Stimulated activated naive CD4-positive, alpha-beta T cell treated with Interleukin-2 at 50 U/mL for 16 hours (primary cell): ENCODE results near the gene SAG.

ENCODE experiments used
- DNase-seq: peaks from one replicate; lab custom pipeline; 2025; lab: John Stamatoyannopoulos, UW

The SAG gene

DNA sequence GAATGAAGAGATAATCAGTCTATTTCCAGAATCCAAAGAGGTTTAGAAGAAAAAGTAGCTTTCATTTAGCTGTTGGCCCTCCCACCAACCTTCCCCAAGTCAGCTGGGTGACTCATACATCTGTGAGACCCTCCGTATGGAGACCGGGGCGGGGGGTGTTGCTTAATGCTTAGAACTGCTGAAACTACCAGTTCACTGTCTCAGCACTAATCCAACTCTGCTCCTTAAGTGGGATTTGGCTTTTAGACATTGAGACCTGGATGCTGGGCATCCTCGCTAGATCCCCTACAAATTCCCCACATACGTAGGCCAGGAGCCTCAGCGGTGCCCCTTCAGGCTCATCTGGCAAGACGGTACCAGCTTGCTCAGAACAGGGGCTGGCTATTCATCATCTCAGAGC, at the start of gene SAG:
SAG (plus strand) TSS at position 252 of the 400 bp plus-strand sequence. CDS start 1,374 bp downstream, outside the sequence.
- DNase-seq: no peak

DNA sequence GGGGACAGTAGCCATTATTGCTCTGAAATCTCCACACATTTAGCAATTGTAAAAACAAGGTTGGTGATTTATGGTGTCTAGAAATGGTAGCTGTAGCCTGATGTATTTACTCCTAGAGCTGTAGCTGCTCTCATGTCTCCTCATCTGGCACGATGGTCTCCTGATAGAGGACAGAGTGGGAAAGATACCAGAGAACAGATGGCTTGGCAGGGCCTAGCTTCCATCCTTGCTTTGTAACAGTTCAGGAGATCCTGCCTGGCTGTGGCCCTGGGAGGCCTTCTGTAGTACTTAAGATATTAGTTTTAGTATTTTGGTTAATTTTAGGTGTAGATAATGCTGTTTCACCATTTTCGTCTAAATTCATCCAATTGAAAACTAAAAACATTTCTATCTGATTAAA, 49.4 kb upstream of the SAG start:
- no peak for DNase-seq

DNA sequence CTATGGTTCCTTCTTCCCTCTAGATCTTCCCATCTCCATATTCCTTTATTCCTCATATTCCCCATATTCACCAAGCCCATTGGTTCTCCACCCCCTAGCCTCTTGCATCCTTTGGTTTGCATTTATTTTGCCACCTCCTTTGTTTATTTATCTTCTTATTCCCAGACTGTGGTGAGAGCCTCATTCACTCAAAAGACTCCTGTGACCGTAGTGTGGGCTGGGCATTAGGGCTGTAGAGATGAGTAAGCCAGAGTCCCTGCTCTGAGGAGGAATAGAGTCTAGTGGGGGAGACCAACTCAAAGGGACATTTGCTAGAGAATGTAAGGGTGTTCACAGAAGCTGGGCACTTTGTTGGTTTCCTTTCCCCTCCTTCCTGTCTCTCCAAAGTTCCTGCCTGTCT, 47.9 kb upstream of the SAG start:
- no peak for DNase-seq

DNA sequence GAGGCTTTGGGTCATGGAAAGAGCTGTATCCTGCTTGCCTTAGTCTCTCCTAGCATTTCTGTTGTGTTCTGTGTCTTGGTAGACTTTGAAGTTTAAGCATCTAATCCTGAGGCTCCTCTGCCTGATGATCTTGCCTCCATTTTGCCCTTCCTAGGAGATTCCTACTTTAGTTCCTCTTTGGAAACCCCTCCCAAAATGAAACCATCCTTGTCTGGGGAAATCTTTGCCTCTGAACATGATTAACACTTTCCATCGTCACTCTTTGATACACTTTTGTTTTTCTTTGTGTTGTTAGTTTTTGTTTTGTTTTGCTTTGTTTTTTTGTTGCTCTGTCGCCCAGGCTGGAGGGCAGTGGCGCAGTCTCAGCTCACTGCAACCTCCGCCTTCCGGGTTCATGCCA, 47.0 kb upstream of the SAG start:
- no peak for DNase-seq

DNA sequence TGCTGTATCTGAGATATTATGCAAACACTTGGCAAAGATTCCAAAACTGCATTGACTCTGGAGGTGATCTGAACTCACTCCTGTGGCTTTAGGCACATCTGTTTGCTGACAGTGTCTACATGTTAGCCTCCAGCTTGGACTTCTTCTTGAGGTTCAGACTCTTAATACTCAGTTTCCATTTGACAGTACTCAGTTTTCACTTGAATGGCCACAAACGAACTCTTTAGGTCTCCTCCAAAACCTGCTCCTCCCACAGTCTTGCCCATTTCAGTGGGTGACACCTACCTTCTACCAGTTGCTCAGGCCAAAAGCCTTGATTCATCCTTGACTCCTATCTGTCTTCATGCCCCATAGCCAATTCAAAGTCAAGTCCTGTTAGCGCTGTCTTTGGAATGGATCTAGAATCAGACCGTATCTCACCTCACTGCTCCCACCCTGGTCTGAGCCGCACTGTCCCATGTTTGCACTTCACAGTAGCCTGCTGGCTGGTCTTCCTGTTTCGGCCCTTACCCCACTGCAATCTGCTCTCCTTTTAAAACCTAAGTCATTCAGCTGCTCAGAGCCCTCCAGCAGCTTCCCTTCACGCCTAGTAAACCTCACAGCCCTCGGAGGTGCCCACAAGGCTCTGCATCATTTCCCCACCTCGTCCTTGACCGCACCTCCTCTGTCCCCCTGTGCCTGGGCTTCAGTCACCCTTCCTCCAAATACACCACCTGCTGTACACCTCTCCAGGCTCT, 45.6 kb upstream of the SAG start:
- DNase-seq: no peak

DNA sequence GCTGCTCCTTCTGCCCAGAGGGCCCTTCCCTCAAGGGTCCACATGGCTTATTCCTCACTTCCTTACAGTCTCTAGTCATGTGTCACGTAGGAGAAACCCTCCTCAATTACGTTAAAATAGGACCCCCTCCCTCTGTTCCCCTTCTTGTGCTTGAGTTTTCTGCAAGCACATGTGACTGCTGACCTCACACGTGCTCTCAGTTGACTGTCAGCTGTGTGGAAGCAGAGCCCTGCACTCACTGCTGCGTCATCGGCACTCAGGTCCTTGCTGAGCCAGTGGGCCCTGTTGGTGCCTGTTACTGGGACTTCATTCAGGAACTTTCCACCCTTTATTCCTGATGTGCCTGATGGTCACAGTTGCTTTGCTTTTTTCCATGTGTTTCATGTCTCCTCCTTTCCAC, 45.1 kb upstream of the SAG start:
- no peak for DNase-seq

DNA sequence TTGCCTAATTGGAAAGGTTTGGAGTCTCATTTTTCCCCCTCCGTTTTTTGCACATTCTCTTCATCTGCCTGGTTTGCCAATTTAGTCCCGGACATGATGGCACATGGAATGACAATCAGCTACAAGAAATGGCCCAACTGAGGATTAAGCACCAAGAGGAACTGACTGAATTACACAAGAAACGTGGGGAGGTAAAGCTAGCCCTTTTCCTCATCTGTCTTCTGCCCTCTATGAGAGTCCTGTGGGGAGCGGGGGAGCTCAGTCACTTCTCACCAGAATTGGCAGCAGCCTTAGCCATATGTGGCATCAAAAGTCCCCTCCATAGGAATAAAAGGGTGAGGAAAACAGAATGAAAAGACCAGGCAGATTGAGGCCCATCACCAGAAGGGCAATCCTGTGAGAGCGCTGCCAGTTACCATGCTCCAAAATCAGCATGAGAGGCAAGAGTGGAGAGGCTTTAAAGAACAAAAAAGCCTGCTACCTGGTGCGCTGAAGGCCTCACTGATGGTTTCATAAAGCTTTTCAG, 44.5 kb upstream of the SAG start:
- no peak for DNase-seq

DNA sequence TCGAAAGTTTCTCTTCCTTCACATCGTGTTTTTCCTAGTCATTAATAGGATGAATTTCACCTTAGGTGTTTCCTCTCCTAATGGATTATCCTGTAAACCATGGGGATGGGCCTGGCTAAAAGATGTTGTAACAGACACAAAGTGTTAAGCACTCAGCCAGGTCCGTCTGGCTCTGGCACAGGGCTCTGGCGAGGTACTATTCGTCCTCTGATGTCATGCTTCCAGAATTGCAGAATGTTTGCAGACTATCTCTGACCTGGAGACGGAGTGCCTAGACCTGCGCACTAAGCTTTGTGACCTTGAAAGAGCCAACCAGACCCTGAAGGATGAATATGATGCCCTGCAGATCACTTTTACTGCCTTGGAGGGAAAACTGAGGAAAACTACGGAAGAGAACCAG, 42.9 kb upstream of the SAG start:
- no peak for DNase-seq

DNA sequence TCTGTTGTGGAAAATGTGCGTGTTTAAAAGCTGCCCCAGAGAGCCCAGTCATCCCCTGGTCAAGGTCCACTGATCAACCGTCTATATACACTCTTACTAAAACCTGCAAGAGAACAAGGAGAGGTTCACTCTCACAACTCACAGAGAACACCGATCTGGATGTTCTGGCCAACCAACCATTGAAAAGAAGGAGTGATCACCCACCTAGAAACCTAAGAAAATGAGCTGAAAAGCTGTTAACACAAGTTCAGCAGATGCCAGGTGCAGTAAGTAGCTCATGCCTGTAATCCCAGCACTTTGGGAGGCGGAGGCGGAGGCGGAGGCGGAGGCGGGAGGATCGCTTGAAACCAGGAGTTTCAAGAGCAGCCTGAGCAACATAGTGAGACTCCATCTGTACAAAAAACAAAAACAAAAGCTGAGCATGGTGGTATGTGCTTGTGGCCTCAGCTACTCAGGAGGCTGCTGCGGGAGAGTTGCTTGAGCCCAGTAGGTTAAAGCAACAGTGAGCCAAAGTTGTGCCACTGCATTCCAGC, 41.7 kb upstream of the SAG start:
- no peak for DNase-seq

DNA sequence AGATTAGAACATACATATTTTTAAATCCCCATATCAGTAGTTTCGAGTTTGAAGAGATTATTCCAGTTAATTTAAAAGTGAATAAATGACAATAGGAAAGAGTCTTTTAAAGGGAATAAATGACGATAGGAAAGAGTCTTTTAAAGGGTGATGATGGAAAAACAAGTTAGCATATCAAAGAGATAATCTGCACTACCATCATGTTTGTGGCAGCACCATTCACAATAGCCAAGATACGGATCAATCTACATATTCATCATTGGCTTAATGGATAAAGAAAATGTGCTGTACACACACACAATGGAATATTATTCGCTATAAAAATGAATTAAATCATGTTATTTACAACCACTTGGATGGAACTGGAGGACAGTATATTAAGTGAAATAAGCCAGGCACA, 41.1 kb upstream of the SAG start:
- no peak for DNase-seq

DNA sequence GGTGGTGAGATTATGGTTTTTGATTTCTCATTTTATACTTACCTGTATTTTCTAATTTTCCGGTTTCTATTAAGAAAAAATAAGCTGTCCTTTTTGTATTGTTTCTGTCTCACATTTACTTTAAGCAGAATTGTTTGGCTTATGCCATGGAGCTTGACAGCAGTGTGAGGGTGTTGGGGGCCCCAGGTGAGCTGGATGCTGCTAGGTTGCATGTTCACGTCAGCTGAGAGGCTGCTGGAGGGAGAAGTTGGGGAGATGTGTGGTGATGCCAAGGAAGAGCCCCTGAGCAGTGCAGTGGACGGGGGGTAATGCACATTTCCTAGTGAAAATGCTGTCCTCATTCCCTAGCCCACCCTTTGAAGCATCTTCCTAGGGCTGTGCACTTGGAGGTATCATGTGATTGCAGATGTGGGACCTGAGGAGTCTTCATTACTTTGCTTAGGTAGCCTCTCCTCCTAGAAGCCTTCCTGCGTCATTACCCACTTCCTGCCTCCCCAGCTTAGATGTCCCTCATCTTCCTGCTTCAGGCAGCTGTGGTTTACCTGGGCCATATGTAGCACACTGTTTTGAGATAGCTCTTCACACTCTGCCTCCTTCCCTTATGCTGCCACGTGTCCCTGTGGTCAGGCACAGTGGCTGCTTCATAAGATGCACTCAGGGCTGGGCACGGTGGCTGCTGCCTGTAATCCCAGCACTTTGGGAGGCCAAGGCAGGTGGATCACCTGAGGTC, 39.9 kb upstream of the SAG start:
- DNase-seq: peak; percentile 67

DNA sequence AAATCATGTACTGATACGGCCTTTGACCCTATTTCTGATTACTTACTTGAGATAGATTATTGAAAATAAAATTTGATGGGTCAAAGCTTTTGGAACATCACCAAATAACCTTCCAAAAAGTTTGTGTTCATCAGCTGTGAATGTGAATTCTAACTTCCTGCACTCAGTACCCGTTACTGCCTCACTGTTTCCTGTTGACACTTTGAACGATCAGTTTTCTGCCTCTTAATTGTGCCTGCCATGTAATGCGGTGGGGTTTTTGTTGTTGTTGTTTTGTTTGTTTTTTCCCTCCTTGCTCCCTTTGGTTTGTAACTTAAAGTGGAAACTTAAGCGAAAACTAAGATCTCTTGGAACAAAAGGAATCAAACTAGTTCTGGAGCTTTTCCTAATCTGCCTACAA, 37.2 kb upstream of the SAG start:
- DNase-seq: no peak

DNA sequence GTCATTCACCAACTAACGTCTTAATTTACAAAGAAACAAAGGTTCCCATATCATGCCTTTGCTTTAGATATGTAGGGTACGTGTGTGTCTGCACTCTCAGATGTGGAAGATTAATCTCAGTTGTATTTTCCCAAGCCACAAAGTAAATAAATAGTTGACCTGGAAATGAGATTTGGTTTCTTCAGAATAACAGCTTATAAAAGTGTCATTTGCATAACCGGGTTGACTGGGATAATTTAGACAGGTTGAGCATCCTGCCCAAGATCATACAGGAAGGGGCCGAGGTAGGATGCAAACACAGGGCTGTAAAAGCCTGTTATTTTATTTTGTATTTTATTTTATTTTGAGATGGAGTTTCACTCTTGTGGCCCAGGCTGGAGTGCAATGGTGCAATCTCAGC, 36.7 kb upstream of the SAG start:
- no peak for DNase-seq

DNA sequence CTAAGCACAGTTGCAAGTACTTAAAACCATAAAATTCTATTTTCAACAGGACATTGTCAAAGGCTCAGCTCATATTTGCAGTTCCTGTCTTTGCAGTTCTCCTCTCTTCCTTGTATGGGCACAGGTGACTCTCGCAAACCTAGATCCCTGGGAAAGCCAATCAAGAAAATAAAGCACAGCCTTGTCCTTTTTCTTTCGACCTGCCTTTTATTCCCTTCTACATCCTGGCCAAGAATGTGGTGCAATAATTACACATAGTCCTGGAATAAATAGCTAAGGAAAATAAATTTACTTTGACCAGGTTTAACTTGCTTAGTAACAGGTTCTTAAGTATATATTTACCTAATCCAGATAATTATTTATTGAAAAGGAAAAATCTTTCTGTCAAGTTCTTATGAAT, 35.9 kb upstream of the SAG start:
- no peak for DNase-seq

DNA sequence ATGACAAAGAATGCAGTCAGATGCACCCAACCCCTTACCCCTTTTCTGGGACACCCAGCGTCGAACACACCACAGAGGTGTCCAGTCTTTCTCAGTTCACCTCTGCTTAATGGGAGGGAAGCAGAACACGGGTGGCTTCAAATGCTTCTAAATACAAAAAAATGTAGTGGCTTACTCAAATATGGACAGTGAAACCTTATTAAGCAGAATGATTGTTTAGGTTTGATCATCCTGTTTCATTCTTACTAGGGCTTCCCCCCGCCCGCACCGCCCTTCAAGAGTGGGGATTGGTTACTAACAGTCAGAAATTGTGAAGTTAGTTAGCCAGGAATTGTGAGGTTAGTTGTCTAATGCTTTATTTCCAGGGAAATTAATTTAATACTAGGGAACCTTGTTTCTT, 34.5 kb upstream of the SAG start:
- peak; percentile 3 for DNase-seq

DNA sequence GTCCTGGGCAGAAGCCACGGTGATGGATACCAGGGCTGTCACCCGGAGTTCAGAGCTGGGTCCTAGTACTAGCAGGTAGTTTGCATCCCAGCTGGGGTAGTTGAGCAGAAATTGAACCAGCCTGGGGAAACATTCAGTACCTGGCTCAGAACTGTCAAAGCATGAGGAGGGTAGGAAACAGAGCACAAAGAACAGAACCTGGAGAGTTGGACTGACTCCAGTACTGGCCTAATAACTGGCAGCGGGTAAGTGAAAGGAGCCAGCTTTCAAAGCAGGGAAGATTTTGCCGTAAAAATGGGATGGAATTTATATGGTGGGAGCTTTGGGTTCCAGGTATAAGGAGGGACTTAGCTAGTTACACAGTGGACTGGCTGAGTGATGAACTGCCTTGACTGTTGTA, 32.4 kb upstream of the SAG start:
- DNase-seq: no peak

DNA sequence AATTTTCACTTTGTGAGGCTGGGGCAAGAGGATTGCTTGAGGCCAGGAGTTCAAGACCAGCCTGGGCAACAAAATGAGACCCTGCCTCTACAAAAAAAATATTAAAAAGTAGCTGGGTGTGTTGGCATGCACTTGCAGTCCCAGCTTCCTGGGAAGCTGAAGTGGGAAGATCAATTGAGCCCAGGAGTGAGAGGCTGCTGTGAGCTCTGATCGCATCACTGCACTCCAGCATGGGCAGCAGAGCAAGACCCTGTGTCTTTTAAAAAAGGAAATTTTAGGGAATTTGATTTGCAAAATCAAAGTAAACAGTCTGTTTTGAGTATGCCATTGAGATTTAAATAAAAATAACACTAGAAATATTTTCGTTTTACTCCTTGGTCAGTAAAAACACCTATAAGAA, 28.7 kb upstream of the SAG start:
- DNase-seq: no peak

DNA sequence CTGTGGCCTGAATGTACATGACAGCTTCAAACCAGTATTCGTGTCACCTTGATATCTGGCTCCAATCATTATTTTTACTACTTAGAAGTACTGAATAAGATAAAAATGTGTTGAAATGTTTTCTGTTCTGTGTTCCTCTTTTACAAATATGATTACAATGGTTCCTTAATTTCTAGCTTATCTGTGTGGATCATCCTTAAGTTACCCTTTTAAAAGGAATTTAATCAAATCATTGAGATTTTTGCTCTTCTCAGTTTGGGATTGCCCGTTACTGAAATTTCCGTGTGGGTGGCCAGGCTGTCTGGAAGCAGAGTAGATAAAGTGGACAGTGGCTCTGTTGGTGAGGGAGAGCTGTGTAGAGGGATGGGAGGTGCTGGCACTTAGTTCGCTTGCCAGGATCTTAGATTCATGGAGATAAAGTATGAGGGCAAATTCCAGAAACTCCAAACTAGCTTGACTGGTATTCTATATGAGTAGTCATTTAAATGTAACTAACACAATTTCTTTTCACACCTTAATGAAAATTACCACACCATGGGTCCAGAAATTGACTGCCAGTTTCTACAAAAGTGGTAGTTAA, 27.4 kb upstream of the SAG start:
- DNase-seq: no peak

DNA sequence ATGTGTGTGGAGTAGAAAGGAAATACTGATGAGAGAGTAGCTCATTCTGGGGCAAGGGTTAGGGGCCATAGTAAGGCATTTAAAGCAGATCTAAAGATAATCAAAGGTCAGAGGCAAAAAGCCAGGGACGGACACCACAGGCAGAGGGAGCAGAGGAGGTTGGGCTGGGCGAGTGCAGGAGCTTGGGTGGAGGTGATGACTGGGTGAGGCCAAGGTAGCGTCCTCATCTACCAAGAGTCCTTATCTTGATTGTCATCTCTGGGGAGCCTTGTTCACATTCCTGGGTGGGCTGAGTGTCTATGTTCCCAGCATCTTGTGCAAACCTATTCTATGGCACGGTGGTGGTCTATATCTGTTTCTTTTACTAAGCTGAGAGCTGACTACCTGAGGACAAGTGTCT, 26.1 kb upstream of the SAG start:
- no peak for DNase-seq

DNA sequence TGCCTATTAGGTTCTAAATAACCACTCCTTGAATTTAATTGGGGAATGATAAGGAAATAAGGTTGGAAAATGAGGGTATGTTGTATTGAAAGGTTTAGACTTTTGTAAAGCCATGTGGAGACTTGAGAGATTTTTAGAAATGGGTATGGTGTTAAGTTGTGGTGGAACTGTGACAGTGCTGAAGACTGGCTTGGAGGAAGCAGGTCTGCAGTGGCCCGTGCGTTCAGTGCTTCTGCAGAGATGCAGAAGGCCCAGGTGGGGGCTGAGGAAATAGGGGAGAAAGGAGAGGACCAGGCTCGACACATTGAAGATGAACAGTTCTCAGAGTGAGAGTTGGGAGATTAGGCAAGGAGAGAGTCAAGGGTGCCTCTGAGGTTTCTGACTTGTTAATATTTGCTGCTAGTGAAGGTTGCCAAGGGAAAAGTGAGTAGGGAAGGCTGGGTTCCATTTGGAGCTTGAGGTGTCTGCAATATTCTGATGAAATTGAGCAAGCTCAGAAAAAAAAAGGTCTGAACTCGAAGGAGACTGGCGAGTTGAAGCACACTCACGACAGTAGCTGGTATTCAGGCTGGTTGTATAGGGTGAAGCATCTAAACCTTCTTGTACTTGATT, 25.5 kb upstream of the SAG start:
- DNase-seq: no peak

DNA sequence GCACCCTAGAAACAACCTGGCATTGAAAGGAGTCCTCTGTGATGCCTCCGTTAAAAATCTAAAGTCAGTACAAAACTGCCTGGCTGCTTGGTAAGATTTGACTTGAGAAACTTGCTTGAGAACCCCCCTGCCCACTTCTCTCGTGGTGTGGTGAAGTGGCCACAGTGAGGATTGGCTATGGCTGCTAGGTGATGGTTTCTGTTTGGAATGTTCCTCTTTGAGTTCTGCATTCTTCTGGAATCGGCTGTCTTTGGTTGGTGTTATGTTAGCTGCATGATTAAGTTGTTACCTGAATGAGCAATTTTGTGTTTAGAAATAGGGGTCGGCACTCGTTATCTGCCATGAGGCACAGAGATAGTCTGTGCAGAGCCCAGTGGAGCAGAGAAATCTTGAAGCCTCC, 21.7 kb upstream of the SAG start:
- DNase-seq: no peak

DNA sequence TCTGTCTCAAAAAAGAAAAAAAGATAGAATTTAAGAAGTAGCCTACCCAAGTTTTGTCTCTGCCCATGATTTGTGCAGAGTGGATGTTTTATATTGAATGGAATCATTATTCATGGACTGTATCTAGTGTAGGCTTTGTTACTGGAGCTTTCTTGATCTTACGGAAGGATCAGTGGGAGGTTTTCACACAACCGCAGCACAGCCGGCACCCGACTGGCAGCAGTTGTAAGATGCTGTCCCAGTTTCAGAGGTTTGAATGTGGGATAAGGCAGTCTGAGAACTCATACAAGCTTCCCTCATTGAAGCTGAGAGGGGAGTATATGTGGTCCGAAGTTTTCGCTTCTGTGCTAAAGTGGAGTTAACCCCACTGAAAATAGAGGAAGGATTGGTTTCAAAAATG, 19.7 kb upstream of the SAG start:
- no peak for DNase-seq

DNA sequence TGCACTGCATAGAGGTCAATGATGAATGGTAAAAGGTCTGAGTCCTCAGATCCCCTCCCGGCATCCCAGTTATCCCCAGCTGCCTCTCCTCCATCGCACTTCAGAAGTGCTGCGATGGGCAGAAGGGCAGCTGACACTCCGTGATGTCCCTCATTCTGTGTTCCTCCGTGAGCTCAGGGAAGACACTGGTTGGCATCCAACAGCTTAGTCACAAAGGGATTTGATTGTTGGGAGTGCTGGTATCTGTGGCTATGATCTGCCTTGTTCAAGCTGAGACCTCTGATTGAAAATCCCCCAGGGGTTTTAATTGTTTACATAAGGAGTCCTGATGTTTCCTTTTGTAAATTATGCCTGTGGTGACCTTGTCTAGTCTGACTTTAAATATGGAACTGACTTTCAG, 19.0 kb upstream of the SAG start:
- DNase-seq: no peak
